ENCODE results near the gene SMS.

DNA sequence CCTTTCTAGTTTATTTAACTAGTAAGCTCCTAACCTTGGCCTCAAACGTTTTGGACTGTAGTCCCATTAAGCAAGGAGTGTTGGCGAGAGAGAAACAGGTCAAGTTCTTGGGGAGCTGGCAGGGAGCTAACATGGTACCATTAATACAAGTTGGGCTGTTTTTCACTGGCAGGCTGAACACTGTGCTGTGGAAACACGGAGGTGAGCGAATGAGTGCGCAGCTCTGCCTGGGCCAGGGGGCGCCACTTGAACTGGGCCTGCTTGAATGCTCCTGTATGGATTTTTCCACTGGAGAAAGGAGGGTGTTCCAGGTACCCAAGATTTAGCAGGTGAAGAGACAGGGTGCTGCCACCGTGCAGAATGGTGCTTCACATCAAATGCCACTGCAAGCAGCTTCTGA is 7.4 kb upstream of the SMS start:
- TF ChIP-seq CTCF (conservative IDR thresholded peaks at IDR 0.05; ENCODE audit: low read length): peak; percentile 28; the same call in 1 of the 2 replicates
- no peak for TF ChIP-seq EZH2phosphoT487 (IDR thresholded peaks at IDR 0.05; ENCODE audit: borderline replicate concordance, low read depth, low read length)

Data from OCI-LY7 (cell line).